OCI-LY3 (cell line): ENCODE results near the gene CRX.

Experiments used
- H2AFZ ChIP-seq: fragments of 200-600, 300-600 bp; shearing (Covaris generic); 2 replicates; pipeline ENCODE4 v1.6.0; 2014; ENCODE audit warnings: antibody characterized with exemption, low read depth, low read length
- H3K27ac ChIP-seq: fragments of 200-600, 300-600 bp; sonication (generic); 2 replicates; pipeline ENCODE4 v1.5.1; 2014; ENCODE audit warnings: mild to moderate bottlenecking, low read length, moderate library complexity, mixed read lengths
- H3K27me3 ChIP-seq: fragments of 200-600, 300-600 bp; sonication (generic); 2 replicates; pipeline ENCODE4 v1.6.1; 2014; ENCODE audit warnings: low read depth, low read length, mixed read lengths
- H3K36me3 ChIP-seq: fragments of 200-600, 300-600 bp; sonication (generic); replicated peaks from 2 replicates; pipeline ENCODE3; 2014; ENCODE audit warnings: low read depth, low read length, mixed read lengths
- H3K4me1 ChIP-seq: fragments of 300-600, 200-600 bp; sonication (generic); 2 replicates; pipeline ENCODE4 v1.6.1; 2014; ENCODE audit warnings: low read length, mixed read lengths
- H3K4me2 ChIP-seq: fragments of 200-600, 300-600 bp; sonication (generic); 2 replicates; pipeline ENCODE4 v1.6.1; 2014; ENCODE audit warnings: low read length, mixed read lengths
- H3K4me3 ChIP-seq: fragments of 300-600, 200-600 bp; sonication (generic); 2 replicates; pipeline ENCODE4 v1.5.1; 2014; ENCODE audit warnings: antibody characterized with exemption, mild to moderate bottlenecking, low read length, moderate library complexity
- H3K79me2 ChIP-seq: fragments of 300-600, 200-600 bp; shearing (Covaris generic); 2 replicates; pipeline ENCODE4 v1.6.1; 2014; ENCODE audit warnings: mild to moderate bottlenecking, low read length, mixed read lengths
- H3K9ac ChIP-seq: fragments of 300-600, 200-600 bp; shearing (Covaris generic); 2 replicates; pipeline ENCODE4 v1.6.0; 2014; ENCODE audit warnings: mild to moderate bottlenecking, low read length, moderate library complexity
- H3K9me3 ChIP-seq: fragments of 200-600, 300-600 bp; shearing (Covaris generic); 2 replicates; pipeline ENCODE4 v1.6.1; 2014; ENCODE audit warnings: low read length, mixed read lengths; ENCODE audit not compliant: insufficient read depth
- H4K20me1 ChIP-seq: fragments of 200-600, 300-600 bp; sonication (generic); 2 replicates; pipeline ENCODE4 v1.6.1; 2016; ENCODE audit warnings: low read length, mixed read lengths; ENCODE audit not compliant: insufficient read depth
- CTCF ChIP-seq: fragments of 200-600, 300-600 bp; sonication (generic); IDR thresholded peaks from 2 replicates; pipeline ENCODE4 v1.5.1; 2014; ENCODE audit warnings: antibody characterized with exemption, low read length, low read depth
- EZH2phosphoT487 ChIP-seq: fragments of 200-600 bp; shearing (Covaris generic); IDR thresholded peaks from 2 replicates; pipeline ENCODE4 v1.6.1; 2018; ENCODE audit warnings: antibody characterized with exemption, mixed run types, low read depth

The CRX gene

GRCh38 chr19:47832723-47833122 is 11.0 kb downstream of the CRX start:
- H3K79me2 ChIP-seq, result no peaks in the 10 kb centered on the region
- no peak overlapping the region for H2AFZ ChIP-seq
- H3K4me2 ChIP-seq, result no peak overlapping the region
- H3K4me1 ChIP-seq, result no peaks in the 10 kb centered on the region
- H3K36me3 ChIP-seq, result no peaks in the 10 kb centered on the region
- no peaks in the 10 kb centered on the region for H3K9me3 ChIP-seq
- H3K4me3 ChIP-seq, result no peak overlapping the region
- 0 out of 2 replicates have a peak, but pooled peaks cover 7% of the 10 kb centered on the region for H3K27me3 ChIP-seq
- H3K27ac ChIP-seq, result no peak overlapping the region
- no peak overlapping the region for H3K9ac ChIP-seq
- H4K20me1 ChIP-seq, result no peaks in the 10 kb centered on the region
- no peak for TF ChIP-seq CTCF
- no peak for TF ChIP-seq EZH2phosphoT487

- H4K20me1 ChIP-seq, result no peaks in the 10 kb centered on the region
- H3K27ac ChIP-seq, result no peak overlapping the region
- no peaks in the 10 kb centered on the region for H3K79me2 ChIP-seq
- peaks cover under 1% of the 10 kb centered on the region; the same call in 1 of the 2 replicates for H3K27me3 ChIP-seq
- no peaks in the 10 kb centered on the region for H3K4me1 ChIP-seq
- no peak overlapping the region for H3K4me2 ChIP-seq
- no peaks in the 10 kb centered on the region for H3K36me3 ChIP-seq
- no peak overlapping the region for H3K4me3 ChIP-seq
- H3K9me3 ChIP-seq, result no peaks in the 10 kb centered on the region
- no peak overlapping the region for H2AFZ ChIP-seq
- no peak overlapping the region for H3K9ac ChIP-seq
- TF ChIP-seq EZH2phosphoT487 (no peak), CTCF (no peak)
Measured at GRCh38 chr19:47836038-47836437, 14.3 kb downstream of the CRX start.

- no peak overlapping the region for H2AFZ ChIP-seq
- H3K4me1 ChIP-seq, result no peaks in the 10 kb centered on the region
- peaks cover 3% of the 10 kb centered on the region; the same call in 1 of the 2 replicates for H3K27me3 ChIP-seq
- no peaks in the 10 kb centered on the region for H4K20me1 ChIP-seq
- no peak overlapping the region for H3K9ac ChIP-seq
- H3K79me2 ChIP-seq, result no peaks in the 10 kb centered on the region
- no peak overlapping the region for H3K27ac ChIP-seq
- no peak for TF ChIP-seq CTCF
- no peak for TF ChIP-seq EZH2phosphoT487
- no peaks in the 10 kb centered on the region for H3K9me3 ChIP-seq
- no peak overlapping the region for H3K4me2 ChIP-seq
- H3K36me3 ChIP-seq, result no peaks in the 10 kb centered on the region
- H3K4me3 ChIP-seq, result no peak overlapping the region
Measured at GRCh38 chr19:47839411-47839810, 17.7 kb downstream of the CRX start.

GRCh38 chr19:47839913-47840312 is 18.2 kb downstream of the CRX start:
- no peak overlapping the region for H3K4me3 ChIP-seq
- no peaks in the 10 kb centered on the region for H3K79me2 ChIP-seq
- H3K9ac ChIP-seq, result no peak overlapping the region
- no peaks in the 10 kb centered on the region for H4K20me1 ChIP-seq
- H3K27ac ChIP-seq, result no peak overlapping the region
- H3K4me1 ChIP-seq, result no peaks in the 10 kb centered on the region
- no peak for TF ChIP-seq CTCF
- no peak for TF ChIP-seq EZH2phosphoT487
- no peak overlapping the region for H2AFZ ChIP-seq
- no peaks in the 10 kb centered on the region for H3K36me3 ChIP-seq
- H3K27me3 ChIP-seq, result peaks cover 3% of the 10 kb centered on the region; the same call in 1 of the 2 replicates
- no peak overlapping the region for H3K4me2 ChIP-seq
- no peaks in the 10 kb centered on the region for H3K9me3 ChIP-seq
